HFF-Myc (cell line): ENCODE data around the gene MAGEF1.

ENCODE experiments used
- DNase-seq: peaks from one replicate; pipeline ENCODE4 v3.0.0-alpha.2; 2011; ENCODE audit warnings: low read depth; ENCODE audit errors: extremely low read depth
- H3K4me3 ChIP-seq: replicated peaks from 2 replicates; pipeline ENCODE4 v1.5.1; 2011; ENCODE audit warnings: low read depth, mild to moderate bottlenecking, control low read depth, low read length
- TF ChIP-seq, protein P1 (sequence below): IDR thresholded peaks from 2 replicates; pipeline ENCODE4 v1.5.1; 2012; ENCODE audit warnings: mild to moderate bottlenecking, low read depth, low read length, control low read depth; ENCODE audit errors: missing control alignments

The MAGEF1 gene

GRCh38 chr3:184688251-184688881 lies 23.5 kb downstream of the MAGEF1 start:
- TF ChIP-seq, protein P1, sequence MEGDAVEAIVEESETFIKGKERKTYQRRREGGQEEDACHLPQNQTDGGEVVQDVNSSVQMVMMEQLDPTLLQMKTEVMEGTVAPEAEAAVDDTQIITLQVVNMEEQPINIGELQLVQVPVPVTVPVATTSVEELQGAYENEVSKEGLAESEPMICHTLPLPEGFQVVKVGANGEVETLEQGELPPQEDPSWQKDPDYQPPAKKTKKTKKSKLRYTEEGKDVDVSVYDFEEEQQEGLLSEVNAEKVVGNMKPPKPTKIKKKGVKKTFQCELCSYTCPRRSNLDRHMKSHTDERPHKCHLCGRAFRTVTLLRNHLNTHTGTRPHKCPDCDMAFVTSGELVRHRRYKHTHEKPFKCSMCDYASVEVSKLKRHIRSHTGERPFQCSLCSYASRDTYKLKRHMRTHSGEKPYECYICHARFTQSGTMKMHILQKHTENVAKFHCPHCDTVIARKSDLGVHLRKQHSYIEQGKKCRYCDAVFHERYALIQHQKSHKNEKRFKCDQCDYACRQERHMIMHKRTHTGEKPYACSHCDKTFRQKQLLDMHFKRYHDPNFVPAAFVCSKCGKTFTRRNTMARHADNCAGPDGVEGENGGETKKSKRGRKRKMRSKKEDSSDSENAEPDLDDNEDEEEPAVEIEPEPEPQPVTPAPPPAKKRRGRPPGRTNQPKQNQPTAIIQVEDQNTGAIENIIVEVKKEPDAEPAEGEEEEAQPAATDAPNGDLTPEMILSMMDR = no peak
- peak; percentile 38 for DNase-seq
- H3K4me3 ChIP-seq = no peak overlapping the region

DNA sequence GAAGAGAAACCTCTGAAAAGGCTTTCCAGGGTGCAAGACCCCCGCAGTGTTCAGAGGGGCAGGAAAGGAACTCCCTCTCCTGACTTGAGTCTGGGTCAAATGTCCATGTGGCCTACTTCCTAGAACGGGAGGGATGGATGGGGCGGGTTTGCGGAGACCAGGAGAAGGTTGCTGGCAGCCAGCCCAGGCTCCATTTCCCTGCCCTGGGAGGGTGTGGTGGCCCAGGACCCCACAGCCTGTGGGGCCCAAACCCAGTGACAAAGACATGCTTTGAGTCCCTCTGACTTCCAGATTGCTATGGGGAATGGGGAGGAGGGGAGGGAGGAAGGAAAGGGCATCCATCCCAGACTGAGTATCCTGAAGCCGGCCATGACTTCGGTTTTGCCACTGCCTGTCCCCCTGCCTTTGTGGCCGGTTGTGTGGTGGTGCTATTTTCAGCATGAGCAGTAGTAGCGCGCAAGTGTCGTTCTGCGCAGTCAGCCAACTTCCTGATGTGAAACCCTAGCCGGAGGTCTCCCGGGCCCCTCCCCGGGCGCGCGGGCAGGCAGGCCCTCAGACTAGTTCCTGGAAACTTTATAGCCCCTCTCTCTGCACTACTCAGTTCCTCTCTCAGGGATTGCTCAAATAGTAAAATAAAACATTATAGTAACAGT lies 24.4 kb downstream of the MAGEF1 start:
- no peak overlapping the region for H3K4me3 ChIP-seq
- no peak for DNase-seq
- TF ChIP-seq, protein P1 = no peak

GRCh38 chr3:184685646-184686045 lies 26.2 kb downstream of the MAGEF1 start:
- no peak for DNase-seq
- H3K4me3 ChIP-seq = no peak overlapping the region
- TF ChIP-seq, protein P1 = no peak

- DNase-seq = no peak
- TF ChIP-seq, protein P1 = no peak
- no peak overlapping the region for H3K4me3 ChIP-seq
Observed at GRCh38 chr3:184685055-184685454, 26.8 kb downstream of the MAGEF1 start.

DNA sequence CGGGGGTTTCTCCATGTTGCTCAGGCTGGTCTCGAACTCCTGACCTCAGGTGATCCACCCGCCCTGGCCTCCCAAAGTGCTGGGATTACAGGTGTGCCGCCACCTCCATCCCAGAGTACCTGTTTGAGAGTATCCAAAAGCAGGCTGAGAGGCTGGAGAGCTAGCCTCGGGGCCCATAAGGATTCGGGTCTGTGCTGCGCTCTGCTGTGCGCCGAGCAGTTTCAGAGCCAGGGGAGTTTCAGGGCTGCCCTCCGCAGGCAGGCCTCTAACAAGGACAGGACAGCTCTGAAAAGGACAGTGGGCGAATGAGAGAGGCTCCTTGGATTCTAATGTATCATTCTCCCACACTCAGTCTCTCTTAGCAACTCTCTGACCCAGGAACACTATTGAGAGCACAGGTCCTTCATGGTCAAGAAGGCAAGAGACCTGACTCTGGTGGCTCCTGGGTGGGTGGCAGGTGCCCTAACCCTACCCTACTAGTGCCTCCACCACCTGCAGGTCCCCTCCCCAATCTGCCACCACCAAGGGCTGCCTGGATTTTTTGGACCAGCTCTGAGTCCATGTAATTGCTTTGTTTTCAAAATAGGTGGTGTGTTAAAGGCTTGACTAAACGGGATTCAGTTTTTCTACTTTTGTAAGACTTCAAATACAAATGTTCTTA lies 27.8 kb downstream of the MAGEF1 start:
- DNase-seq = no peak
- TF ChIP-seq, protein P1 = no peak
- no peak overlapping the region for H3K4me3 ChIP-seq

DNA sequence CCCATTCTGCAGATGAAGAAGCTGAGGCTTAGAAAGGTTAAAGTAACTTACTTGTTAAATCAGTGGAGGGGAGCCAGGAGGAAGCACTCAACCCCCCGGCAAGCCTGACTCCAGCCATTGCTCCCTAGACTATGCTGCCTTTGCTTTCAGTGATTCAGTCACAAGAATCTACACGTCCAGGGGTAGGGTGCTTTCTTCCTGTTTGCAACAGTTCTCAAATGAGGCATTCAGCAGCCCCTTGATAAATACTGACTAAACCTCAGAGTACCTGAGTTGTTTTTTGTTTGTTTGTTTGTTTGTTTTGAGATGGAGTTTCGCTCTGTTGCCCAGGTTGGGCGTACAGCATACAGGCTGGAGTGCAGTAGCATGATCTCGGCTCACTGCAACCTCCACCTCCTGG lies 28.6 kb downstream of the MAGEF1 start:
- TF ChIP-seq, protein P1 = no peak
- no peak overlapping the region for H3K4me3 ChIP-seq
- no peak for DNase-seq
